Measurements from ENCODE around the gene ICAM5.
"Not testable (repeated sequence)": the region's sequence is repeated elsewhere in the genome, so short reads cannot be mapped to it uniquely, and the experiment has no call there.

Gene ICAM5

GRCh38 chr19:10289836-10290356 lies at the start of gene ICAM5:
ICAM5 (plus strand) TSS chr19:10289952; CDS start chr19:10290044, 92 bp downstream.
- no peak for DNase-seq

DNA sequence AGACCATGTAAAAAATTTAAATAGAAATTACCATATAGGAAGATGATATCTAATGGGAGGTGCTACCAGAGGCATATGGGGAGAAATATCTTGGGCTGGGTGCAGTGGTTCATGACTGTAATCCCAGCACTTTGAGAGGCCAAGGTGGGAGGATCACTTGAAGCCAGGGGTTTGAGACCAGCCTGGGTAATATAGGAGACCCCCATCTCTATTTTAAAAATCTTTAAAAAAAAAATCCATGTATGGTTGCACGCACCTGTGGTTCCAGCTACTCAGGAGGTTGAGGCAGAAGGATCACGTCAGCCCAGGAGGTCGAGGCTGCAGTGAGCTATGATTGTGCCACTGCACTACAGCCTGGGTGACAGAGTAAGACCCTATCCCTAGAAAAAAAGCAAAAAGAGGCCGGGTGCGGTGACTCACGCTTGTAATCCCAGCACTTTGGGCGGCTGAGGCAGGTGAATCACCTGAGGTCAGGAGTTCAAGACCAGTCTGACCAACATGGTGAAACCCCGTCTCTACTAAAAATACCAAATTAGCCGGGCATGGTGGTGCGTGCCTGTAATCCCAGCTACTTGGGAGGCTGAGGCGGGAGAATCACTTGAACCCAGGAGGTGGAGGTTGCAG lies 47.8 kb upstream of the ICAM5 start:
- DNase-seq: not testable (repeated sequence)

GRCh38 chr19:10243606-10244005 lies 46.1 kb upstream of the ICAM5 start:
- DNase-seq: no peak

- DNase-seq: no peak
Observed at GRCh38 chr19:10245189-10245939, 44.4 kb upstream of the ICAM5 start.

- DNase-seq: no peak
Observed at GRCh38 chr19:10246511-10246910, 43.2 kb upstream of the ICAM5 start.

GRCh38 chr19:10251792-10252694 lies 37.7 kb upstream of the ICAM5 start, which contains the start of gene MRPL4:
MRPL4 (plus strand) TSS chr19:10252214; CDS start chr19:10252254, 40 bp downstream.
- peak; percentile 93 for DNase-seq

GRCh38 chr19:10252707-10253106 lies 37.0 kb upstream of the ICAM5 start:
- no peak for DNase-seq

GRCh38 chr19:10254244-10254643 lies 35.5 kb upstream of the ICAM5 start:
- no peak for DNase-seq

DNA sequence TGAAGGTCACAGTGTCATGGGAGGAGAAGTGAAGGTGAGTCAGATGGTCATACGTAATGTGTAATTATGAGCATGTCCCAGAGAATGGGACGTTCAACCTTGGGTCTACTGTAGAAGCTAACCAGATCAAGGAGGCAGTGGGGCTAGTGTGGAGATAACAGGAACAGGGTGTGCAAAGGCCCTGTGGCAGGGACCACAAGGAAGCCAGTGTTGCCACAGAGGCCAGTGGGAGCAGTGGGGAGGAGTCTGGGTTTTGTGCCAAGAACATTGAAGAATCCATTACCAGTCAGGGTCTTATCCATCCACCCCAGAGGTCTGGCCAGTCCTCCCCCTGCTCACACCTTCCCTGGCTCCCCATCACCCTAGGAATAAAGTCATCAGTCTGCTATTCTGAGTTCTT lies 34.4 kb upstream of the ICAM5 start:
- no peak for DNase-seq

- no peak for DNase-seq
Observed at GRCh38 chr19:10256551-10256950, 33.2 kb upstream of the ICAM5 start.

- no peak for DNase-seq
Observed at GRCh38 chr19:10256970-10257615, 32.7 kb upstream of the ICAM5 start.

GRCh38 chr19:10258080-10258710 lies 31.6 kb upstream of the ICAM5 start:
- no peak for DNase-seq

DNA sequence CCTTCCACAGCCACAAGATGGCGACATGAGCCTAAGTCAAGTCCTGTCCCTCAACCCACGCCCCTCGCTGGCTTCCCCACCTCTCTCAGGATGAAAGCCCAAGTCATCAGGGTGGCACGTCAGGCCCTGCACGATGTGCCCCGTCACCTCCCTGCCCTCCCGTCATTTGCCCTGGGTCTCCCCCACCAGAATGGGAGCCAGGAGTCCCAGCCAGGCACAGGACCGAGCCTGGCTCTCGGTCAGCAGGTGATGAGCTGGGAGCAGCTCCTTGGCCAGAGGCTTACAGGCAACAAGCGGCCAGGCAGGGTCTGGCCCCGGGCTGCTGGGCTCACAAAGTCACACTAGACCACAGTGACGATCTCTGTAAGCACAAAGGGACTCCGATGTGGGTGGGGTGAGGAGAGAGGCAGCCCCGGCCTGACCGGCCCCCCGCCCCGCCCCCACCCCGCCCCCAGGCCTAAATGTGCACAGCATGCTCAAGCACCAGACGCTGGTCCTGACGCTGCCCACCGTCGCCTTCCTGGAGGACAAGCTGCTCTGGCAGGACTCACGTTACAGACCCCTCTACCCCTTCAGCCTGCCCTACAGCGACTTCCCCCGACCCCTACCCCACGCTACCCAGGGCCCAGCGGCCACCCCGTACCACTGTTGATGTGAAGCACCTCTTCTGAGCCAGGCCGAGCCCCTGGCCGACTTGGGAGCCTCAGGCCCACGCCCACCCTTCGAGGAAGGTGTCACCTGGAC lies 30.4 kb upstream of the ICAM5 start:
- peak; percentile 48 for DNase-seq

DNA sequence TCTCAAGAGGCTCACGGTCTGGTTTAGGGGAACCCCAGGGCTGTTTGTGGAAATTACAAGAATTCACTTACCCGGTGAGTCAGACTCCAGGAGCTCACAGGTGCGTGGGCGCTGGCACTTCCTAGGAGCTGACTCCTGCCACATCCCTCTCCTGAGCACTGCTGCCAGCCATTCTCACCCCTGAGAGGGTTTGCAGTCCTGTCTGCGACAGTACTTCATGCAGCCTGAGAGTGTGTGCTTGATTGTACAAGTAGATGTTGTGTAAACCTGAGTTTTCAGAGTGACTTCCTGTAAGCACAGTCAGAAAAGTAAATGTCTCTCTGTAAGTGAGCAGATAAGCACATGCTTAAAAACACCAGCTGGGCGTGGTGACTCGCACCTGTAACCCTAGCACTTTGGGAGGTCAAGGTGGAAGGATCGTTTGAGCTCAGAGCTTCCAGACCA lies 29.6 kb upstream of the ICAM5 start:
- DNase-seq: no peak

DNA sequence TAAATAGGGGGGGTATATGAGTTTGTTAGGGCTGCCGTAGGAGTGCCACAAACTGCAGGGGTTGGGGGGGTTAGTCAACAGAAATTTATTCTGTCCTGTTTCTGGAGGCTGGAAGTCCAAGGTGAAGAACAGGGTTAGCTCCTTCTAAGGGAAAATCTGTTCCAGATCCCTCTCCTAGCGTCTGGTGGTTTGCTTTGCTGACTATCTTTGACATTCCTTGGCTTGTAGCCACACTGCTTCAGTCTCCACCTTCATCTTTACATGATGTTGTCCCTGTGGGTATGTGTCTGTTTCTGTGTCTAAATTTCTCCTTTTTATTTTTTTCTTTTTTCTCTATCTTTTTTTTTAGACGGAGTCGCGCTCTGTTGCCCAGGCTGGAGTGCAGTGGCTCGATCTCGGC lies 27.0 kb upstream of the ICAM5 start:
- DNase-seq: no peak

- no peak for DNase-seq
Observed at GRCh38 chr19:10266706-10267105, 23.0 kb upstream of the ICAM5 start.

GRCh38 chr19:10268071-10268470 lies 21.7 kb upstream of the ICAM5 start:
- DNase-seq: no peak

DNA sequence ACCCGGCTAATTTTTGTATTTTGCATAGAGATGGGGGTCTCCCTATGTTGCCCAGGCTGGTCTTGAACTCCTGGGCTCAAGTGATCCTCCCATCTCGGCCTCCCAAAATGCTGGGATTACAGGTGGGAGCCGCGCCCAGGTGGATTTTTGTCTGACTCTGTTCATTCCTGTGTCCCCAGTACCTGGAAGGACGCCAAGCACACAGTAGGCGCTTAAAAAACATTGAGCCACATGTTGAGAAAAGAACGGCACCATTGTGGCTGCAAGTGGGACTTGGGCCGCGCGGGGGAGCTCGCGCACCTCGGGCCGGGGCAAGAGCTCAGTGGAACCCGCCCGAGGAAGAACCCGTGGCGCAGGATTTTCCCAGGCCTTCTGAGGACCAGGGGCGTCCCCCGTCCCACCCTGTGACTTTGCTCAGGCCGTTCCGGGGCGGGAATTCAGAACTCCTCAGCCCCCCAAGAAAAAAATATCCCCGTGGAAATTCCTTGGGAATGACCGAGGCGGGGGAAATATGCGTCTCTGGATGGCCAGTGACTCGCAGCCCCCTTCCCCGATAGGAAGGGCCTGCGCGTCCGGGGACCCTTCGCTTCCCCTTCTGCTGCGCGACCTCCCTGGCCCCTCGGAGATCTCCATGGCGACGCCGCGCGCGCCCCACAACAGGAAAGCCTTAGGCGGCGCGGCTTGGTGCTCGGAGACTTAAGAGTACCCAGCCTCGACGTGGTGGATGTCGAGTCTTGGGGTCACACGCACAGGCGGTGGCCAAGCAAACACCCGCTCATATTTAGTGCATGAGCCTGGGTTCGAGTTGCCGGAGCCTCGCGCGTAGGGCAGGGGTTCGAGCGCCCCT lies 20.2 kb upstream of the ICAM5 start:
- DNase-seq: peak; percentile 6

DNA sequence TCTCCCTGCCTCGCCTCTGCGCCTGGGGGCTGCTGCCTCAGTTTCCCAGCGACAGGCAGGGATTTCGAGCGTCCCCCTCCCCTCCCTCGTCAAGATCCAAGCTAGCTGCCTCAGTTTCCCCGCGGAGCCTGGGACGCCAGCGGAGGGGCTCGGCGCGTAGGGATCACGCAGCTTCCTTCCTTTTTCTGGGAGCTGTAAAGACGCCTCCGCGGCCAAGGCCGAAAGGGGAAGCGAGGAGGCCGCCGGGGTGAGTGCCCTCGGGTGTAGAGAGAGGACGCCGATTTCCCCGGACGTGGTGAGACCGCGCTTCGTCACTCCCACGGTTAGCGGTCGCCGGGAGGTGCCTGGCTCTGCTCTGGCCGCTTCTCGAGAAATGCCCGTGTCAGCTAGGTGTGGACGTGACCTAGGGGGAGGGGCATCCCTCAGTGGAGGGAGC lies 19.6 kb upstream of the ICAM5 start:
- no peak for DNase-seq
